CD4-positive, alpha-beta T cell (primary cell): ENCODE measurements around the gene PCDH9. TPM values are rescaled to one million over a fixed set of nuclear protein-coding genes. Genes with fewer than 3 reads are reported as not detected.

ENCODE experiments used
- ATAC-seq: fragments of 200-7000 bp; cut with Tn5 transposase; one replicate; pipeline ENCODE4 v1.10.0; 2022; ENCODE audit warnings: mild to moderate bottlenecking; ENCODE audit not compliant: poor library complexity
- CTCF ChIA-PET: fragments of 350-600 bp; sonication (Branson Sonifier 250); formaldehyde crosslinking; loops from one replicate; lab custom pipeline; 2021; ENCODE audit warnings: antibody characterized with exemption, inconsistent platforms; lab: Charles Lee
- POLR2A ChIA-PET: fragments of 350-600 bp; sonication (Branson Sonifier 250); formaldehyde crosslinking; loops from one replicate; lab custom pipeline; 2021; ENCODE audit warnings: antibody characterized with exemption, inconsistent platforms; lab: Charles Lee
- DNase-seq, 14 experiments: peaks; one replicate each; pipeline ENCODE4 v3.0.0-alpha.2; 2013 to 2020; ENCODE audit warnings: mixed read lengths in 2 of 14
- H3K27ac ChIP-seq, 2 donors: one replicate each; pipeline versions ENCODE4 v1.5.1 to v1.7.0; 2013; ENCODE audit warnings: low read length in 2 of 2, low read depth in 1 of 2, mild to moderate bottlenecking in 1 of 2
- H3K27me3 ChIP-seq, 2 experiments: 1 replicate in 1 of 2; 2 replicates in 1 of 2; pipeline versions ENCODE4 v1.6.1 to v1.7.0; 2013; ENCODE audit warnings: low read length in 2 of 2, control low read depth in 1 of 2, mild to moderate bottlenecking in 1 of 2, moderate library complexity in 1 of 2; ENCODE audit not compliant: insufficient read depth in 2 of 2, control insufficient read depth in 1 of 2
- H3K36me3 ChIP-seq: one replicate; pipeline ENCODE4 v1.6.1; 2013; ENCODE audit warnings: low read length, control low read depth; ENCODE audit not compliant: insufficient read depth
- H3K4me1 ChIP-seq: one replicate; pipeline ENCODE4 v1.6.1; 2013; ENCODE audit warnings: low read length, control low read depth; ENCODE audit not compliant: insufficient read depth
- H3K4me3 ChIP-seq: one replicate; pipeline ENCODE4 v1.5.1; 2013; ENCODE audit warnings: mild to moderate bottlenecking, low read length, moderate library complexity
- H3K9me3 ChIP-seq, 2 experiments: 1 replicate in 1 of 2; 2 replicates in 1 of 2; pipeline versions ENCODE4 v1.6.1 to v1.7.0; 2013; ENCODE audit warnings: low read length in 2 of 2, mild to moderate bottlenecking in 2 of 2, control low read depth in 1 of 2, moderate library complexity in 1 of 2; ENCODE audit not compliant: control insufficient read depth in 1 of 2, insufficient read depth in 1 of 2
- H3K27ac Mint-ChIP-seq: one replicate; pipeline ENCODE4 v1.8.0; 2020; ENCODE audit warnings: mixed read lengths
- H3K27me3 Mint-ChIP-seq: one replicate; pipeline ENCODE4 v1.8.0; 2021; ENCODE audit warnings: mixed read lengths
- H3K36me3 Mint-ChIP-seq: one replicate; pipeline ENCODE4 v1.8.0; 2021; ENCODE audit warnings: low read depth, mixed read lengths
- H3K4me1 Mint-ChIP-seq: one replicate; pipeline ENCODE4 v1.8.0; 2021; ENCODE audit warnings: low read depth, mixed read lengths
- H3K4me3 Mint-ChIP-seq: one replicate; pipeline ENCODE4 v1.8.0; 2020; ENCODE audit warnings: mild to moderate bottlenecking, mixed read lengths
- H3K9me3 Mint-ChIP-seq: one replicate; pipeline ENCODE4 v1.8.0; 2020; ENCODE audit warnings: mixed read lengths
- intact Hi-C, 2 experiments: fragments of 100-400 bp; cut with DNase I in 1 of 2; cut with micrococcal nuclease in 1 of 2; formaldehyde crosslinking; loops; one replicate each; pipeline versions ENCODE4 v1.15.1 to v1.9.0; 2023 to 2025; cut with DNase I, micrococcal nuclease
- total RNA-seq, 174 experiments: library from RNA in 2 of 174; stranded (reverse) in 2 of 174; gene quantifications; one replicate each; pipeline ENCODE4 v1.2.3 and lab custom pipeline; 2021 to 2026
- TF ChIP-seq, protein P1 (sequence below): fragments of 200-600 bp; IDR thresholded peaks from one replicate; pipeline ENCODE4 v1.8.0; 2022; ENCODE audit warnings: antibody characterized with exemption, mild to moderate bottlenecking

The PCDH9 gene
- total RNA-seq, 2 experiments from 2014 or later: 0.08 to 0.19 TPM

DNA sequence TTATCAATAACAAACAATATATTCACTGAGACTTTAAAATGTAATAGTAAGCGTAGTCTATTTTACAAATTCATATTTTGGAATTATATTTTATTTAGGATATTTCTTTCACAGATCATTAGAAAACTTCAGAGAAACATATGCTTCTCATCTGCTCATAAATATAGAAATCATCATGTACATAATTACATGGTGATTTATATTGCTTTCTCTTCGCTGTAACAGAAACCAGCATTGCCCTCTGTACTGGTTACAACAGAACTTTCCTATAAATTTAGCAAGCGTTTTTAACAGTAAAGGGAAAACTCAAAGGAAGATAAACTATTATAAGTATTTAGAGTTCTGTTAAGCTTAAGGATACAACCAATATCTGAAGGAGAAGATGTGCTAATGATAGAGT, 672.8 kb downstream of the PCDH9 start:
- intact Hi-C loops: no loop called here

DNA sequence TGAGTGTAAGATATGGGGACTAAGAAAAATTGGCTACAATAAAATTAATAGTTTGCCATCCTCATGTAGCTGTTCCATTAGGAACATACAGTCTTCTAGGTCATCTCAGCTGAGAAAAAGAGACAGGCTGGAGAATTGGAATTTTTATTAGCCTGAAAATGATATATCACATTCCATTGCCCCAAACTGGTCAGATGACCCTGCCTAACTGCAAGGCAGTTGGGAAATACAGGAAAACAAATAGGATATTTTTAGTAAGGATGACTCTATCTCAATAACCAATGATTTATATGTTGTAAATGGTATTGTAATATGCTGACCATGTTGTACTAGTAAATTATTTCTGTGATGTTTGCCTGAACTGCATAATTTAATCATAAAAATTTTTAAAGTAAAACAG, 673.8 kb downstream of the PCDH9 start:
- Mint-ChIP-seq H3K4me3 (no peak overlapping the region), H3K27ac (no peak overlapping the region), H3K36me3 (no peaks in the 10 kb centered on the region), H3K4me1 (no peaks in the 10 kb centered on the region), H3K9me3 (no peaks in the 10 kb centered on the region), H3K27me3 (no peaks in the 10 kb centered on the region)
- no peaks in the 10 kb centered on the region for H3K36me3 ChIP-seq
- DNase-seq: no peak
- intact Hi-C loops: no loop called here
- TF ChIP-seq, protein P1, sequence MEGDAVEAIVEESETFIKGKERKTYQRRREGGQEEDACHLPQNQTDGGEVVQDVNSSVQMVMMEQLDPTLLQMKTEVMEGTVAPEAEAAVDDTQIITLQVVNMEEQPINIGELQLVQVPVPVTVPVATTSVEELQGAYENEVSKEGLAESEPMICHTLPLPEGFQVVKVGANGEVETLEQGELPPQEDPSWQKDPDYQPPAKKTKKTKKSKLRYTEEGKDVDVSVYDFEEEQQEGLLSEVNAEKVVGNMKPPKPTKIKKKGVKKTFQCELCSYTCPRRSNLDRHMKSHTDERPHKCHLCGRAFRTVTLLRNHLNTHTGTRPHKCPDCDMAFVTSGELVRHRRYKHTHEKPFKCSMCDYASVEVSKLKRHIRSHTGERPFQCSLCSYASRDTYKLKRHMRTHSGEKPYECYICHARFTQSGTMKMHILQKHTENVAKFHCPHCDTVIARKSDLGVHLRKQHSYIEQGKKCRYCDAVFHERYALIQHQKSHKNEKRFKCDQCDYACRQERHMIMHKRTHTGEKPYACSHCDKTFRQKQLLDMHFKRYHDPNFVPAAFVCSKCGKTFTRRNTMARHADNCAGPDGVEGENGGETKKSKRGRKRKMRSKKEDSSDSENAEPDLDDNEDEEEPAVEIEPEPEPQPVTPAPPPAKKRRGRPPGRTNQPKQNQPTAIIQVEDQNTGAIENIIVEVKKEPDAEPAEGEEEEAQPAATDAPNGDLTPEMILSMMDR: no peak
- H3K4me1 ChIP-seq: no peaks in the 10 kb centered on the region
- H3K27ac ChIP-seq: no peak overlapping the region
- H3K9me3 ChIP-seq: peaks cover 0 to 12% of the 10 kb centered on the region in 2 experiments
- ChIA-PET POLR2A (no interaction called here), CTCF (no interaction called here)
- no peaks in the 10 kb centered on the region for H3K27me3 ChIP-seq
- ATAC-seq: no peak
- no peak overlapping the region for H3K4me3 ChIP-seq

More for the DNA sequence above, 672.8 kb downstream of the PCDH9 start:
- TF ChIP-seq, protein P1: no peak
- Mint-ChIP-seq H3K27ac (no peak overlapping the region), H3K4me1 (no peaks in the 10 kb centered on the region), H3K36me3 (no peaks in the 10 kb centered on the region), H3K27me3 (no peaks in the 10 kb centered on the region), H3K4me3 (no peak overlapping the region), H3K9me3 (no peaks in the 10 kb centered on the region)
- no peak for DNase-seq
- Histone ChIP-seq H3K36me3 (no peaks in the 10 kb centered on the region), H3K4me1 (no peaks in the 10 kb centered on the region), H3K27me3 (no peaks in the 10 kb centered on the region), H3K9me3 (peaks cover 0 to 12% of the 10 kb centered on the region in 2 experiments), H3K27ac (no peak overlapping the region), H3K4me3 (no peak overlapping the region)
- ChIA-PET POLR2A (no interaction called here), CTCF (no interaction called here)
- ATAC-seq: no peak

DNA sequence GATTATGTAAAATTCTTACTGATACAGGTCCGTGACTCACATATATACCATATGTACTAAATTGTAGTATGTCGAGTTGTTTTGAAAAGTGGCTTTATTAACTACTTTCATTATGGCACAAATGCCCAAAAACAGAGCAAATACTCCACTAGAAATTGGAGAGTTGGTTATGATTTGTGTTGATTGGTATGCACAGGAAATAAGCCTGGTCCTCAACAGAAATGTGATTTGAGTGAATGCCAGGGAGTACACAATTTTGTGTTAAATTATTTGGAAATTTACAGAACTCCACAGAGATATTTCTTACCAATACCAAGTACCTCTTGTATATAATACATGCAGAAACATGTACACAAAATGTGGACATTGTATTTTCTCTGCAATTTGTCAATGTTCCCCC, 676.7 kb downstream of the PCDH9 start:
- no peaks in the 10 kb centered on the region for H3K4me1 ChIP-seq
- TF ChIP-seq, protein P1: no peak
- no peaks in the 10 kb centered on the region for H3K36me3 ChIP-seq
- H3K9me3 ChIP-seq: peaks cover 0 to 5% of the 10 kb centered on the region in 2 experiments
- no peaks in the 10 kb centered on the region for H3K9me3 Mint-ChIP-seq
- H3K27ac ChIP-seq: no peak overlapping the region
- no peaks in the 10 kb centered on the region for H3K4me1 Mint-ChIP-seq
- H3K27me3 Mint-ChIP-seq: no peaks in the 10 kb centered on the region
- intact Hi-C loops: no loop called here
- ATAC-seq: no peak
- H3K36me3 Mint-ChIP-seq: no peaks in the 10 kb centered on the region
- CTCF ChIA-PET: no interaction called here
- no peak overlapping the region for H3K4me3 ChIP-seq
- POLR2A ChIA-PET: no interaction called here
- no peak for DNase-seq
- H3K27me3 ChIP-seq: no peaks in the 10 kb centered on the region
- H3K27ac Mint-ChIP-seq: no peak overlapping the region
- no peak overlapping the region for H3K4me3 Mint-ChIP-seq
